ENCODE measurements around the gene KBTBD12.

Gene KBTBD12

GRCh38 chr3:127955728-127956127 lies 40.7 kb downstream of the KBTBD12 start:
- DNase-seq = no peak

GRCh38 chr3:127959041-127959440 lies 44.0 kb downstream of the KBTBD12 start:
- no peak for DNase-seq

- DNase-seq = no peak
These were observed 44.8 kb downstream of the KBTBD12 start for GRCh38 chr3:127959873-127960272.

- DNase-seq = no peak
These were observed 45.5 kb downstream of the KBTBD12 start for GRCh38 chr3:127960421-127960965.

GRCh38 chr3:127961124-127961523 lies 46.1 kb downstream of the KBTBD12 start:
- no peak for DNase-seq

GRCh38 chr3:127961963-127962362 lies 46.9 kb downstream of the KBTBD12 start:
- no peak for DNase-seq

GRCh38 chr3:127962937-127963336 lies 47.9 kb downstream of the KBTBD12 start:
- DNase-seq = no peak

GRCh38 chr3:127964053-127964452 lies 49.0 kb downstream of the KBTBD12 start:
- no peak for DNase-seq

GRCh38 chr3:127964816-127965215 lies 49.8 kb downstream of the KBTBD12 start:
- DNase-seq = no peak

GRCh38 chr3:127967316-127967715 lies 52.3 kb downstream of the KBTBD12 start:
- DNase-seq = no peak

- peak; percentile 11 for DNase-seq
These were observed 56.0 kb downstream of the KBTBD12 start for GRCh38 chr3:127970966-127971592.

- DNase-seq = no peak
These were observed 59.2 kb downstream of the KBTBD12 start for GRCh38 chr3:127974226-127974625.

- no peak for DNase-seq
These were observed 60.4 kb downstream of the KBTBD12 start for GRCh38 chr3:127975153-127976029.

- no peak for DNase-seq
These were observed 63.6 kb downstream of the KBTBD12 start for GRCh38 chr3:127978636-127979035.

- no peak for DNase-seq
These were observed 64.4 kb downstream of the KBTBD12 start for GRCh38 chr3:127979473-127979872.

- no peak for DNase-seq
These were observed 66.1 kb downstream of the KBTBD12 start for GRCh38 chr3:127981097-127981496.

GRCh38 chr3:127982155-127982554 lies 67.1 kb downstream of the KBTBD12 start:
- DNase-seq = no peak

- DNase-seq = no peak
These were observed 69.4 kb downstream of the KBTBD12 start for GRCh38 chr3:127984241-127984975.

GRCh38 chr3:127985216-127985615 lies 70.2 kb downstream of the KBTBD12 start:
- no peak for DNase-seq

- DNase-seq = no peak
These were observed 70.7 kb downstream of the KBTBD12 start for GRCh38 chr3:127985655-127986225.

- no peak for DNase-seq
These were observed 71.8 kb downstream of the KBTBD12 start for GRCh38 chr3:127986803-127987202.

GRCh38 chr3:127987309-127987995 lies 72.4 kb downstream of the KBTBD12 start:
- no peak for DNase-seq
